SK-N-SH treated with all-trans-retinoic acid at 6 μM for 48 hours (cell line): ENCODE data around the gene OR8H2.
"Not testable (repeated sequence)": the region's sequence is repeated elsewhere in the genome, so short reads cannot be mapped to it uniquely, and the experiment has no call there.

Experiments
- ARNTL ChIP-seq: fragments of 450-650 bp; formaldehyde crosslinking; IDR thresholded peaks from 2 replicates; pipeline ENCODE4 v1.5.0; 2020; ENCODE audit warnings: low read depth, mild to moderate bottlenecking, moderate library complexity, borderline replicate concordance
- BACH2 ChIP-seq: fragments of 250-450 bp; sonication (Bioruptor Pico); IDR thresholded peaks from 2 replicates; pipeline ENCODE4 v1.9.0; 2021; ENCODE audit warnings: mild to moderate bottlenecking, borderline replicate concordance
- CREB5 ChIP-seq: fragments of 250-450 bp; sonication (Bioruptor Pico); IDR thresholded peaks from 2 replicates; pipeline ENCODE4 v1.5.1; 2020; ENCODE audit warnings: low read depth, mild to moderate bottlenecking, moderate library complexity
- CSRNP3 ChIP-seq: fragments of 250-450 bp; sonication (Bioruptor Pico); IDR thresholded peaks from 2 replicates; pipeline ENCODE4 v1.5.1; 2021; ENCODE audit warnings: mild to moderate bottlenecking, moderate library complexity
- PATZ1 ChIP-seq: fragments of 250-450 bp; sonication (Bioruptor Pico); IDR thresholded peaks from 2 replicates; pipeline ENCODE4 v1.8.0; 2020; ENCODE audit warnings: mild to moderate bottlenecking, moderate library complexity, borderline replicate concordance
- PPARA ChIP-seq: fragments of 250-450 bp; sonication (Bioruptor Pico); IDR thresholded peaks from 2 replicates; pipeline ENCODE4 v1.5.0; 2020; ENCODE audit warnings: mild to moderate bottlenecking, borderline replicate concordance
- RARB ChIP-seq: fragments of 250-450 bp; sonication (Bioruptor Pico); IDR thresholded peaks from 2 replicates; pipeline ENCODE4 v1.8.0; 2021; ENCODE audit warnings: mild to moderate bottlenecking, moderate library complexity
- SNAI2 ChIP-seq: fragments of 250-450 bp; sonication (Bioruptor Pico); IDR thresholded peaks from 2 replicates; pipeline ENCODE4 v1.5.0; 2020; ENCODE audit warnings: mild to moderate bottlenecking, moderate library complexity
- ZC3H10 ChIP-seq: fragments of 250-450 bp; sonication (Bioruptor Pico); IDR thresholded peaks from 2 replicates; pipeline ENCODE4 v1.5.1; 2021; ENCODE audit warnings: mild to moderate bottlenecking, moderate library complexity
- ZFP30 ChIP-seq: fragments of 450-650 bp; formaldehyde crosslinking; IDR thresholded peaks from 2 replicates; pipeline ENCODE4 v1.5.0; 2022; ENCODE audit warnings: mild to moderate bottlenecking, moderate library complexity
- ZNF565 ChIP-seq: fragments of 450-650 bp; formaldehyde crosslinking; conservative IDR thresholded peaks from 2 replicates; pipeline ENCODE4 v1.5.0; 2020; ENCODE audit warnings: low read depth, mild to moderate bottlenecking, moderate library complexity

- not testable (repeated sequence) for TF ChIP-seq ARNTL (CRISPR knock-in tag); ZFP30; CSRNP3 (CRISPR knock-in tag); ZNF565 (CRISPR knock-in tag); RARB (CRISPR knock-in tag); BACH2 (CRISPR knock-in tag); SNAI2; PATZ1 (CRISPR knock-in tag); CREB5 (CRISPR knock-in tag); PPARA; ZC3H10 (CRISPR knock-in tag)
These were observed 45.2 kb upstream of the OR8H2 start for GRCh38 chr11:56058260-56058780.
